Neural cell (in vitro differentiated cells): ENCODE measurements around the gene GTPBP1.

Experiments used
- CTCF ChIP-seq: fragments of 450-650 bp; IDR thresholded peaks from 2 replicates; pipeline ENCODE4 v1.5.1; 2014; ENCODE audit warnings: antibody characterized with exemption, mild to moderate bottlenecking, moderate library complexity; ENCODE audit not compliant: poor library complexity, severe bottlenecking
- EP300 ChIP-seq: fragments of 450-650 bp; conservative IDR thresholded peaks from 2 replicates; pipeline ENCODE4 v1.6.1; 2014; ENCODE audit warnings: antibody characterized with exemption, mild to moderate bottlenecking, moderate library complexity; ENCODE audit not compliant: poor library complexity, severe bottlenecking
- EZH2 ChIP-seq: fragments of 200-600, 300-800 bp; shearing (Covaris generic), sonication (generic); IDR thresholded peaks from 2 replicates; pipeline ENCODE4 v1.6.1; 2014; ENCODE audit warnings: antibody characterized with exemption, low read length, borderline replicate concordance, mild to moderate bottlenecking; ENCODE audit not compliant: insufficient read depth, poor library complexity, severe bottlenecking
- POLR2AphosphoS5 ChIP-seq: IDR thresholded peaks from 2 replicates; pipeline ENCODE4 v1.6.1; 2012
- RAD21 ChIP-seq: fragments of 450-650 bp; conservative IDR thresholded peaks from 2 replicates; pipeline ENCODE4 v1.6.1; 2014; ENCODE audit warnings: antibody characterized with exemption, mild to moderate bottlenecking, moderate library complexity
- TAF1 ChIP-seq: IDR thresholded peaks from 2 replicates; pipeline ENCODE4 v1.6.1; 2012; ENCODE audit warnings: low read depth
- TF ChIP-seq, protein P1 (sequence below): IDR thresholded peaks from 2 replicates; pipeline ENCODE4 v1.6.1; 2012; ENCODE audit warnings: borderline replicate concordance

DNA sequence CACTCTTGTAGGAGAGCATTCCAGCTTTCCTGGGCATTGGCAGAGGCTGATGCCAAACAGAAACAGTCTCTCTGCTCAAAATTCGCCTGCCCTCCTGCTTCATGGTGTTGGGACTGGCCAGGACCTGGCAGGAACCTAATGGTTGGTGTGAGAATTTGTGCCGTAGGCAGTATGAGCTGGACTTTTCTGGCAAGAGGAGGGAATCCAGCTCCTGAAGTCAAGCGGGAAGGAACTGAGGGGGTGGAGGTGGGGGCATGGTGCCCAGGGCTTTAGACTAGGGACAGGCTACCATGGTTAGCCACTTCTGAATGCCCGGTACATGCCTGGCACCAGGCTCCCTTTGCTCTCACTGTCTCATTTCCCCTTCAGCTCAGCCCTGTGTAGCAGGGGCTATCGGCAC, 30.9 kb upstream of the GTPBP1 start:
- TF ChIP-seq POLR2AphosphoS5 (no peak), TAF1 (no peak), CTCF (no peak), EZH2 (no peak), EP300 (no peak), RAD21 (no peak)
- TF ChIP-seq, protein P1, sequence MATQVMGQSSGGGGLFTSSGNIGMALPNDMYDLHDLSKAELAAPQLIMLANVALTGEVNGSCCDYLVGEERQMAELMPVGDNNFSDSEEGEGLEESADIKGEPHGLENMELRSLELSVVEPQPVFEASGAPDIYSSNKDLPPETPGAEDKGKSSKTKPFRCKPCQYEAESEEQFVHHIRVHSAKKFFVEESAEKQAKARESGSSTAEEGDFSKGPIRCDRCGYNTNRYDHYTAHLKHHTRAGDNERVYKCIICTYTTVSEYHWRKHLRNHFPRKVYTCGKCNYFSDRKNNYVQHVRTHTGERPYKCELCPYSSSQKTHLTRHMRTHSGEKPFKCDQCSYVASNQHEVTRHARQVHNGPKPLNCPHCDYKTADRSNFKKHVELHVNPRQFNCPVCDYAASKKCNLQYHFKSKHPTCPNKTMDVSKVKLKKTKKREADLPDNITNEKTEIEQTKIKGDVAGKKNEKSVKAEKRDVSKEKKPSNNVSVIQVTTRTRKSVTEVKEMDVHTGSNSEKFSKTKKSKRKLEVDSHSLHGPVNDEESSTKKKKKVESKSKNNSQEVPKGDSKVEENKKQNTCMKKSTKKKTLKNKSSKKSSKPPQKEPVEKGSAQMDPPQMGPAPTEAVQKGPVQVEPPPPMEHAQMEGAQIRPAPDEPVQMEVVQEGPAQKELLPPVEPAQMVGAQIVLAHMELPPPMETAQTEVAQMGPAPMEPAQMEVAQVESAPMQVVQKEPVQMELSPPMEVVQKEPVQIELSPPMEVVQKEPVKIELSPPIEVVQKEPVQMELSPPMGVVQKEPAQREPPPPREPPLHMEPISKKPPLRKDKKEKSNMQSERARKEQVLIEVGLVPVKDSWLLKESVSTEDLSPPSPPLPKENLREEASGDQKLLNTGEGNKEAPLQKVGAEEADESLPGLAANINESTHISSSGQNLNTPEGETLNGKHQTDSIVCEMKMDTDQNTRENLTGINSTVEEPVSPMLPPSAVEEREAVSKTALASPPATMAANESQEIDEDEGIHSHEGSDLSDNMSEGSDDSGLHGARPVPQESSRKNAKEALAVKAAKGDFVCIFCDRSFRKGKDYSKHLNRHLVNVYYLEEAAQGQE: no peak
